Omental fat pad (tissue), 4 donors: Measurements from ENCODE around the gene KRT2. TPM values are rescaled to one million over a fixed set of nuclear protein-coding genes. Genes with fewer than 3 reads are reported as not detected.

ENCODE experiments used
- ATAC-seq: fragments of 150-250 bp; one replicate; pipeline ENCODE4 v1.9.1; 2016; ENCODE audit warnings: mild to moderate bottlenecking, moderate library complexity; ENCODE audit not compliant: low FRiP score
- DNase-seq: peaks from one replicate; pipeline ENCODE4 v3.0.0-alpha.2; 2019; ENCODE audit warnings: low spot score
- total RNA-seq, 4 donors: library from RNA; depleted of rRNA; stranded (reverse); fragments of >200 nt; gene quantifications; one replicate each; pipeline ENCODE4 v1.1.0, GENCODE V29; 2016
- TF ChIP-seq, protein P1 (sequence below), 3 donors: fragments of 450-650 bp; IDR thresholded peaks; one replicate each; pipeline ENCODE4 v1.5.1; 2016 to 2017; ENCODE audit warnings: antibody characterized with exemption in 3 of 3, mild to moderate bottlenecking in 3 of 3, moderate library complexity in 2 of 3

The KRT2 gene
- total RNA-seq, 4 donors from 2014 or later, result not detected

- TF ChIP-seq, protein P1, sequence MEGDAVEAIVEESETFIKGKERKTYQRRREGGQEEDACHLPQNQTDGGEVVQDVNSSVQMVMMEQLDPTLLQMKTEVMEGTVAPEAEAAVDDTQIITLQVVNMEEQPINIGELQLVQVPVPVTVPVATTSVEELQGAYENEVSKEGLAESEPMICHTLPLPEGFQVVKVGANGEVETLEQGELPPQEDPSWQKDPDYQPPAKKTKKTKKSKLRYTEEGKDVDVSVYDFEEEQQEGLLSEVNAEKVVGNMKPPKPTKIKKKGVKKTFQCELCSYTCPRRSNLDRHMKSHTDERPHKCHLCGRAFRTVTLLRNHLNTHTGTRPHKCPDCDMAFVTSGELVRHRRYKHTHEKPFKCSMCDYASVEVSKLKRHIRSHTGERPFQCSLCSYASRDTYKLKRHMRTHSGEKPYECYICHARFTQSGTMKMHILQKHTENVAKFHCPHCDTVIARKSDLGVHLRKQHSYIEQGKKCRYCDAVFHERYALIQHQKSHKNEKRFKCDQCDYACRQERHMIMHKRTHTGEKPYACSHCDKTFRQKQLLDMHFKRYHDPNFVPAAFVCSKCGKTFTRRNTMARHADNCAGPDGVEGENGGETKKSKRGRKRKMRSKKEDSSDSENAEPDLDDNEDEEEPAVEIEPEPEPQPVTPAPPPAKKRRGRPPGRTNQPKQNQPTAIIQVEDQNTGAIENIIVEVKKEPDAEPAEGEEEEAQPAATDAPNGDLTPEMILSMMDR (IDR thresholded peaks at IDR 0.05), result no peak
- ATAC-seq (no peak), DNase-seq (no peak)
These were observed 6.8 kb downstream of the KRT2 start for GRCh38 chr12:52645120-52645761.

- ATAC-seq (no peak), DNase-seq (no peak)
- TF ChIP-seq, protein P1 (IDR thresholded peaks at IDR 0.05), result no peak
These were observed 8.0 kb downstream of the KRT2 start for GRCh38 chr12:52644078-52644415.

DNA sequence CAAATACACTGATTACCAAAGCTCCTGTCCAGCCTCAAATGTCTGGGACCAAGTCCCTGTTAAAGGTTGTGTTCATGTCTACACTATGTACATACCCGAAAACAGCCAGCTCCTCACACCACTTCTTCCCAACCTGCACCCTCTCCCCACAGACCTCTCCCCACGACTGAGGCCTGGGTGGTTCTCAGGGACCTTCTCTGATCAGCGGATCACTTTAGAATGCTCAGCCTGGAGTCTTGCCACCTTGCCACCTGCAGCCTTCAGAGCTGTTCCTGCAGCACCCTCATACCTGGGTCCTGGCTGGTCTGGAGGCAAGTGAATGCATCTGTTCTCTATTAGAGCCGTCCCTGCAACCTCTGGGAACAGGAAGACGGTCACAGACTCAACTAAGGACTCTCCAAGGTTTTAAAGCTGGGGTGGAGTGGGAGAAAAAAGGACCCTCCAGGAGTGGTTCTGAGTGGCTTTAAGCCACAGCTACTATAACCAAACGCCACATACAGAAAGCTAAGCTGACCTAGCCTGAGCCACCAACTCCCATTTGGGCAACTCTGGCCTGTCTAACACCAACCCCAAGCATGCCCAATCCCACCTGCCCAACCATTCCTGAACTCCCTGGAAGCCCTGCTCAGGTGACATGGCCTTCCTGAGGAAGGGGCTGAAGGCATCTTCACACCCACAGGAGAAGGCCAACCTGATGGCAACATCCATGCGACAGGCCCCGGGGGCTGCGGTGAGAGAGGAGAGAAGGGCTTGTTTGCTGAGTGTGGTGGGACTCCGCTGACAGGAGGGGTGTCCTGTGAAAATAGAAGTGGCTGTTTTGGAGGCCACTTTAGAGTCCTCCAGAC lies 8.6 kb downstream of the KRT2 start:
- ATAC-seq (no peak), DNase-seq (no peak)
- TF ChIP-seq, protein P1 (IDR thresholded peaks at IDR 0.05), result no peak

- TF ChIP-seq, protein P1 (IDR thresholded peaks at IDR 0.05), result no peak
- ATAC-seq, result no peak
- no peak for DNase-seq
These were observed 10.5 kb downstream of the KRT2 start for GRCh38 chr12:52641468-52641867.

GRCh38 chr12:52637299-52637698 lies 14.7 kb downstream of the KRT2 start:
- TF ChIP-seq, protein P1 (IDR thresholded peaks at IDR 0.05), result no peak
- DNase-seq, result no peak
- ATAC-seq, result no peak

GRCh38 chr12:52636592-52637258 lies 15.3 kb downstream of the KRT2 start:
- ATAC-seq, result no peak
- DNase-seq, result no peak
- TF ChIP-seq, protein P1 (IDR thresholded peaks at IDR 0.05), result no peak
